ENCODE results near the gene TLK1. TPM values are rescaled to one million over a fixed set of nuclear protein-coding genes. Genes with fewer than 3 reads are reported as not detected.

Gene TLK1
- total and polyA plus RNA-seq, 10 of the 15 experiments (the other 5 are each of a cell fraction or from before 2014, with no cell fraction given): 25.1 to 126 (median 57.3) TPM

GRCh38 chr2:171036532-171036931 is 124.2 kb downstream of the TLK1 start:
- H3K9ac ChIP-seq (ENCODE audit: control insufficient read depth, insufficient read depth, low read length): no peak overlapping the region
- ChIA-PET CTCF (interaction anchor here (0.6 kb wide), 1 partner anchor 63 kb away, joined by 3 read pairs; no protein-coding TSS in a partner anchor), POLR2A (no interaction called here)
- TF ChIP-seq EED (IDR thresholded peaks at IDR 0.05; ENCODE audit: low read depth): no peak
- TF ChIP-seq TAF1 (IDR thresholded peaks at IDR 0.05; ENCODE audit: borderline replicate concordance, low read depth, low read length): no peak
- TF ChIP-seq TCF7 (IDR thresholded peaks at IDR 0.05; ENCODE audit: borderline replicate concordance): no peak
- no peak for TF ChIP-seq SMC3 (IDR thresholded peaks at IDR 0.05; ENCODE audit: borderline replicate concordance, low read length)
- no peak for TF ChIP-seq KLF5 (IDR thresholded peaks at IDR 0.05; ENCODE audit: partially characterized antibody)
- TF ChIP-seq HDGF (IDR thresholded peaks at IDR 0.05): no peak
- TF ChIP-seq RELB (IDR thresholded peaks at IDR 0.05; ENCODE audit: low read depth): no peak
- TF ChIP-seq E4F1 (IDR thresholded peaks at IDR 0.05; ENCODE audit: borderline replicate concordance, partially characterized antibody): no peak
- TF ChIP-seq CREB1 (IDR thresholded peaks at IDR 0.05; ENCODE audit: low read depth): no peak
- TF ChIP-seq ATF3 (IDR thresholded peaks at IDR 0.05; ENCODE audit: borderline replicate concordance, extremely low read depth, low read depth, low read length): no peak
- TF ChIP-seq NKRF (conservative IDR thresholded peaks at IDR 0.05): no peak
- TF ChIP-seq POLR2AphosphoS5 (IDR thresholded peaks at IDR 0.05; ENCODE audit: low read length): no peak
- TF ChIP-seq IKZF2 (IDR thresholded peaks at IDR 0.05): no peak
- no peak for TF ChIP-seq MEF2A (IDR thresholded peaks at IDR 0.05; ENCODE audit: insufficient read depth, low read depth, low read length)
- no peak for TF ChIP-seq RELA (IDR thresholded peaks at IDR 0.05; ENCODE audit: borderline replicate concordance, partially characterized antibody)
- TF ChIP-seq SMAD1 (IDR thresholded peaks at IDR 0.05; ENCODE audit: low read depth, partially characterized antibody): no peak
- TF ChIP-seq HCFC1 (IDR thresholded peaks at IDR 0.05; ENCODE audit: low read length): no peak
- TF ChIP-seq MLLT1 (IDR thresholded peaks at IDR 0.05): no peak

More at GRCh38 chr2:171036532-171036931, 124.2 kb downstream of the TLK1 start:
- H3K79me2 ChIP-seq (ENCODE audit: control insufficient read depth, insufficient read depth, low read length): no peaks in the 10 kb centered on the region; the same call in 1 of the 2 replicates
- H3K36me3 ChIP-seq (ENCODE audit: control insufficient read depth in 2 of 2, insufficient read depth in 2 of 2, low read length in 1 of 2): peaks cover 8 to 52% of the 10 kb centered on the region in 2 experiments
- ChIA-PET RAD21 (ENCODE audit: unreplicated experiment) (no interaction called here), SMC1A (ENCODE audit: uncharacterized antibody, unreplicated experiment) (interaction anchor here (0.7 kb wide), 1 partner anchor 22 kb away, joined by 4 read pairs; no protein-coding TSS in a partner anchor)
- H3K9me3 ChIP-seq (replicated peaks; ENCODE audit: control insufficient read depth, insufficient read depth, low read length): peaks cover 4% of the 10 kb centered on the region; the same call in 2 of the 3 replicates
- no peak overlapping the region for H2AFZ ChIP-seq (ENCODE audit: control insufficient read depth, low read depth, low read length)
- no peak overlapping the region for H3K27ac ChIP-seq (ENCODE audit: control insufficient read depth, insufficient read depth)
- DNase-seq (ENCODE audit: low read depth, low spot score) (no peak), FAIRE-seq (no peak), ATAC-seq (no peak)
- no peaks in the 10 kb centered on the region for H4K20me1 ChIP-seq (ENCODE audit: control insufficient read depth, insufficient read depth)
- no peaks in the 10 kb centered on the region for H3K4me1 ChIP-seq (ENCODE audit: control insufficient read depth, insufficient read depth, low read length)
- no peak overlapping the region for H3K4me2 ChIP-seq (ENCODE audit: control insufficient read depth, insufficient read depth)
- intact Hi-C loops (cut with micrococcal nuclease; ENCODE audit: unreplicated experiment) (no loop called here), in situ Hi-C loops (cut with MboI) (no loop called here)
- no peak overlapping the region for H3K4me3 ChIP-seq
- no peaks in the 10 kb centered on the region for H3K27me3 ChIP-seq (replicated peaks in 1 of 2; ENCODE audit: control insufficient read depth in 2 of 2, insufficient read depth in 2 of 2, low read length in 1 of 2)
- BruUV-seq (replicated peaks): no TSS peak
- WGBS (ENCODE audit: insufficient coverage, insufficient replicate concordance, low lambda C conversion rate, missing lambda C conversion rate): 100% methylated on average over 2 of the region's 2 CpGs
